ENCODE data around the gene HOATZ. TPM values are rescaled to one million over a fixed set of nuclear protein-coding genes. Genes with fewer than 3 reads are reported as not detected.

Gene HOATZ
- total RNA-seq, 1 experiment from 2014 or later, result not detected

DNA sequence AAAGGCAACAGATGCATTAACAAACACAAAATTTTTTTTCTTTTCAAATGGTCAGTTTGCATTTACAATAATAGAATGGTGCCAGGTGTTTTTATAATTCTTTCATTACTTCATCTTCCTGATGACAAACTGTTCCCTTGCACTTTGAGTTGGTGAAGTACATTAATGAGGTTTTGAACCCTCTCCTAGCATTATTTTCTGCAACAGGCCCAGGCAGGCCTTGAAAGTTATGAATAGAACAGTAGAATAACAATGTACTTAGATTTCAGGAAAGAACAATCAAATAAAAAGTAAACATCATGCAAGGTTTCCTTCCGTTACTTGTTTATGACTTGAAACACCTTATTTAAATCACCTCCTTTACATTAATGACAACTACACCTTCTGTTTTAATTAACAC is 12.0 kb upstream of the HOATZ start:
- H3K4me2 ChIP-seq (ENCODE audit: low read length), result no peak overlapping the region
- POLR2A ChIA-PET, result no interaction called here
- no peak overlapping the region for H3K4me3 ChIP-seq (replicated peaks in 1 of 2; ENCODE audit: low read depth in 1 of 2, low read length in 2 of 2)
- RAD21 ChIA-PET (ENCODE audit: low non-redundant PET in 1 of 2, low total read pairs in 2 of 2, uncharacterized antibody in 2 of 2, unreplicated experiment in 2 of 2), result no interaction called here
- H3K4me1 ChIP-seq (ENCODE audit: control insufficient read depth in 1 of 2, insufficient read depth in 2 of 2, low read length in 2 of 2), result no peaks in the 10 kb centered on the region
- no peaks in the 10 kb centered on the region for H3K36me3 ChIP-seq (ENCODE audit: control insufficient read depth in 1 of 2, insufficient read depth in 2 of 2, low read length in 2 of 2)
- TF ChIP-seq EZH2 (IDR thresholded peaks at IDR 0.05), result no peak
- no peak for TF ChIP-seq SRF (IDR thresholded peaks at IDR 0.05; ENCODE audit: low read depth)
- TF ChIP-seq CEBPB (IDR thresholded peaks at IDR 0.05; ENCODE audit: low read depth), result no peak
- TF ChIP-seq, protein P1, sequence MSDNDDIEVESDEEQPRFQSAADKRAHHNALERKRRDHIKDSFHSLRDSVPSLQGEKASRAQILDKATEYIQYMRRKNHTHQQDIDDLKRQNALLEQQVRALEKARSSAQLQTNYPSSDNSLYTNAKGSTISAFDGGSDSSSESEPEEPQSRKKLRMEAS (IDR thresholded peaks at IDR 0.05), result no peak
- no peak for TF ChIP-seq RAD21 (IDR thresholded peaks at IDR 0.05; ENCODE audit: low read depth)
- TF ChIP-seq TCF7L2 (IDR thresholded peaks at IDR 0.05; ENCODE audit: borderline replicate concordance, extremely low read depth, insufficient read depth, insufficient read length), result no peak
- TF ChIP-seq, protein P2, sequence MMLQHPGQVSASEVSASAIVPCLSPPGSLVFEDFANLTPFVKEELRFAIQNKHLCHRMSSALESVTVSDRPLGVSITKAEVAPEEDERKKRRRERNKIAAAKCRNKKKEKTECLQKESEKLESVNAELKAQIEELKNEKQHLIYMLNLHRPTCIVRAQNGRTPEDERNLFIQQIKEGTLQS (IDR thresholded peaks at IDR 0.05), result no peak
- no peak for TF ChIP-seq JUND (IDR thresholded peaks at IDR 0.05)
- TF ChIP-seq ELF1 (IDR thresholded peaks at IDR 0.05; ENCODE audit: borderline replicate concordance, low read depth), result no peak
- TF ChIP-seq POLR2A (IDR thresholded peaks at IDR 0.05; ENCODE audit: borderline replicate concordance, extremely low read depth, insufficient read depth, insufficient read length), result no peak
- TF ChIP-seq, protein P3, sequence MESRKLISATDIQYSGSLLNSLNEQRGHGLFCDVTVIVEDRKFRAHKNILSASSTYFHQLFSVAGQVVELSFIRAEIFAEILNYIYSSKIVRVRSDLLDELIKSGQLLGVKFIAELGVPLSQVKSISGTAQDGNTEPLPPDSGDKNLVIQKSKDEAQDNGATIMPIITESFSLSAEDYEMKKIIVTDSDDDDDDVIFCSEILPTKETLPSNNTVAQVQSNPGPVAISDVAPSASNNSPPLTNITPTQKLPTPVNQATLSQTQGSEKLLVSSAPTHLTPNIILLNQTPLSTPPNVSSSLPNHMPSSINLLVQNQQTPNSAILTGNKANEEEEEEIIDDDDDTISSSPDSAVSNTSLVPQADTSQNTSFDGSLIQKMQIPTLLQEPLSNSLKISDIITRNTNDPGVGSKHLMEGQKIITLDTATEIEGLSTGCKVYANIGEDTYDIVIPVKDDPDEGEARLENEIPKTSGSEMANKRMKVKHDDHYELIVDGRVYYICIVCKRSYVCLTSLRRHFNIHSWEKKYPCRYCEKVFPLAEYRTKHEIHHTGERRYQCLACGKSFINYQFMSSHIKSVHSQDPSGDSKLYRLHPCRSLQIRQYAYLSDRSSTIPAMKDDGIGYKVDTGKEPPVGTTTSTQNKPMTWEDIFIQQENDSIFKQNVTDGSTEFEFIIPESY (IDR thresholded peaks at IDR 0.05; ENCODE audit: extremely low read depth, insufficient replicate concordance, low read length), result no peak
- TF ChIP-seq SIN3A (IDR thresholded peaks at IDR 0.05; ENCODE audit: low read depth), result no peak
- TF ChIP-seq SP1 (IDR thresholded peaks at IDR 0.05; ENCODE audit: low read depth), result no peak
- no peak for TF ChIP-seq FOSL1 (IDR thresholded peaks at IDR 0.05; ENCODE audit: low read depth)
- no peak for TF ChIP-seq POLR2AphosphoS5 (IDR thresholded peaks at IDR 0.05; ENCODE audit: low read depth, low read length)
- no peak for ATAC-seq
- H3K9me3 ChIP-seq (ENCODE audit: control insufficient read depth in 1 of 2, insufficient read depth in 1 of 2, low read depth in 1 of 2, low read length in 2 of 2), result no peaks in the 10 kb centered on the region
- H2AFZ ChIP-seq (ENCODE audit: low read depth, low read length, poor library complexity, severe bottlenecking), result no peak overlapping the region
- H4K20me1 ChIP-seq (ENCODE audit: insufficient read depth), result no peaks in the 10 kb centered on the region
- CTCF ChIA-PET, result no interaction called here
- BruUV-seq (replicated peaks), result no TSS peak
- H3K9ac ChIP-seq (ENCODE audit: low read length), result no peak overlapping the region
- H3K27me3 ChIP-seq (ENCODE audit: insufficient read depth, low read length), result no peaks in the 10 kb centered on the region
- intact Hi-C loops (cut with micrococcal nuclease), result no loop called here
- no peak for DNase-seq (ENCODE audit: low read depth, low spot score)
- no peaks in the 10 kb centered on the region for H3K79me2 ChIP-seq (ENCODE audit: insufficient read depth, low read length)
- H3K27ac ChIP-seq (ENCODE audit: low read depth, low read length), result no peak overlapping the region
- no peaks in the 10 kb centered on the region for H3K9me2 ChIP-seq (ENCODE audit: insufficient read depth)
